Measurements from ENCODE around the gene CDH23.

The CDH23 gene

GRCh38 chr10:71840177-71840957 is 443.6 kb downstream of the CDH23 start:
- no peak for TF ChIP-seq SIN3A (IDR thresholded peaks at IDR 0.05; ENCODE audit: borderline replicate concordance, insufficient read depth, low read length)
- no peak for TF ChIP-seq FOXP2 (optimal IDR thresholded peaks at IDR 0.05; ENCODE audit: borderline replicate concordance, extremely low read depth, extremely low read length, insufficient read depth)
- TF ChIP-seq REST (IDR thresholded peaks at IDR 0.05; ENCODE audit: insufficient read depth in 1 of 2, low read depth in 2 of 2, low read length in 2 of 2): no peak

GRCh38 chr10:71840958-71841335 is 444.2 kb downstream of the CDH23 start:
- TF ChIP-seq SIN3A (IDR thresholded peaks at IDR 0.05; ENCODE audit: borderline replicate concordance, insufficient read depth, low read length) (no peak), FOXP2 (optimal IDR thresholded peaks at IDR 0.05; ENCODE audit: borderline replicate concordance, extremely low read depth, extremely low read length, insufficient read depth) (no peak), REST (IDR thresholded peaks at IDR 0.05; ENCODE audit: insufficient read depth in 1 of 2, low read depth in 2 of 2, low read length in 2 of 2) (no peak), TAF1 (IDR thresholded peaks at IDR 0.05; ENCODE audit: borderline replicate concordance, insufficient read depth, low read length) (no peak), POLR2AphosphoS5 (IDR thresholded peaks at IDR 0.05; ENCODE audit: low read depth, low read length) (no peak)

- no peak for TF ChIP-seq REST (IDR thresholded peaks at IDR 0.05; ENCODE audit: insufficient read depth in 1 of 2, low read depth in 2 of 2, low read length in 2 of 2)
- TF ChIP-seq TAF1 (IDR thresholded peaks at IDR 0.05; ENCODE audit: borderline replicate concordance, insufficient read depth, low read length): no peak
- no peak for TF ChIP-seq SIN3A (IDR thresholded peaks at IDR 0.05; ENCODE audit: borderline replicate concordance, insufficient read depth, low read length)
- no peak for TF ChIP-seq FOXP2 (optimal IDR thresholded peaks at IDR 0.05; ENCODE audit: borderline replicate concordance, extremely low read depth, extremely low read length, insufficient read depth)
- no peak for TF ChIP-seq POLR2AphosphoS5 (IDR thresholded peaks at IDR 0.05; ENCODE audit: low read depth, low read length)
These were observed 445.7 kb downstream of the CDH23 start for GRCh38 chr10:71842422-71842821.

DNA sequence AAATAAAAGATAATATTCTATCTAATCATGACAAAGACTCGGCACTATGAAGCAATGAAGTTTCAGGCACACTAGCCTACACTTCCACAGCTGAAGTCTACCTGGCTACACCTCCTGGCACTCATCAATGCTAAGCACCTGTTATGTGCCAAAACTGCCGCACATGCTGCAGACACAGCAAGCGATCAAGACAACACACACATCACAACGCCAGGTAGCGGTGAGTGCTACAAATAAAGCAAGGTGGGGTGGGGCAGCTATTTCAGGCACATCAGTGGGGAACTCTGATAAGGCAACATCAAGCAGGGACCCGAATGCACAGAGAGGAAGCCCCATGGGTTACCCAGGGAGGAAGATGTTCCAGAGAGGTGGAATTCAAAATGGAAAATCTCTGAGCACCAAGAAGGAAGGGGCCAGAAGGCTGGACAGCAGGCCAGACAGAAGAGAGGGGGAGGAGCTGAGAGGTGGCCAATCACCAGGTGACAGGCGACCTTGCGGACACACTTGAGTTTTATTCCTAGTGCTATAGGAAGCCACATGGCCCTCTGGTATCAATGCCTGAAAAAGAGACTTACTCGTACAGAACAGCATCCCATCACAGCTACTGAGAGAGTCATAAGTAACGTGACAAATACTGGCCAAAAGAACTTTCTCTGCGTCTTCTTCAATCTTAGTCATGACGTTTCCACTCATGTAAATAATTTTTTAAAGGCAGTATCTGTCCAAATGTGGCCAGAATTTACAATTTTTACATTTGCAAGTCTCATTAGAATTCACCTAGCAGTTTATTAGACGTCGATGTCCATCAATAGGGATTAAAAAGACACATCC is 446.4 kb downstream of the CDH23 start:
- TF ChIP-seq POLR2AphosphoS5 (IDR thresholded peaks at IDR 0.05; ENCODE audit: low read depth, low read length) (no peak), TAF1 (IDR thresholded peaks at IDR 0.05; ENCODE audit: borderline replicate concordance, insufficient read depth, low read length) (no peak), SIN3A (IDR thresholded peaks at IDR 0.05; ENCODE audit: borderline replicate concordance, insufficient read depth, low read length) (no peak), FOXP2 (optimal IDR thresholded peaks at IDR 0.05; ENCODE audit: borderline replicate concordance, extremely low read depth, extremely low read length, insufficient read depth) (no peak), REST (IDR thresholded peaks at IDR 0.05; ENCODE audit: insufficient read depth in 1 of 2, low read depth in 2 of 2, low read length in 2 of 2) (no peak)
